Kidney (tissue), 14 donors: ENCODE measurements around the gene FAM83E. TPM values are rescaled to one million over a fixed set of nuclear protein-coding genes. Genes with fewer than 3 reads are reported as not detected.

Experiments
- DNase-seq, 5 donors: peaks; one replicate each; pipeline ENCODE4 v3.0.0-alpha.2; 2013 to 2020
- FAIRE-seq: peaks from 2 replicates; lab custom pipeline; 2012; peaks lifted over from hg19 to GRCh38; lab: Jason Lieb, UNC
- H3K27ac ChIP-seq, 2 donors: one replicate each; pipeline ENCODE4 v1.7.0; 2013; ENCODE audit warnings: low read depth in 2 of 2, low read length in 2 of 2, inconsistent platforms in 1 of 2
- H3K27me3 ChIP-seq: one replicate; pipeline ENCODE4 v1.7.1; 2013; ENCODE audit warnings: low read length, inconsistent platforms; ENCODE audit not compliant: control insufficient read depth, insufficient read depth
- H3K36me3 ChIP-seq, 3 donors: one replicate each; pipeline versions ENCODE4 v1.7.0 to v1.7.1; 2013; ENCODE audit warnings: low read length in 3 of 3, control low read depth in 1 of 3, inconsistent platforms in 1 of 3; ENCODE audit not compliant: insufficient read depth in 3 of 3, control insufficient read depth in 2 of 3
- H3K4me1 ChIP-seq, 3 donors: one replicate each; pipeline versions ENCODE4 v1.7.0 to v1.7.1; 2013; ENCODE audit warnings: low read length in 3 of 3, inconsistent platforms in 1 of 3, low read depth in 1 of 3; ENCODE audit not compliant: control insufficient read depth in 2 of 3, insufficient read depth in 2 of 3
- H3K4me3 ChIP-seq, 3 donors: one replicate each; pipeline versions ENCODE4 v1.7.0 to v1.8.1; 2013; ENCODE audit warnings: low read length in 3 of 3, control low read depth in 1 of 3, inconsistent platforms in 1 of 3
- H3K9ac ChIP-seq, 3 donors: one replicate each; pipeline versions ENCODE4 v1.7.0 to v1.7.1; 2013; ENCODE audit warnings: low read length in 3 of 3, control low read depth in 1 of 3, inconsistent platforms in 1 of 3
- H3K9me3 ChIP-seq, 3 donors: one replicate each; pipeline versions ENCODE4 v1.7.0 to v1.7.1; 2013; ENCODE audit warnings: low read length in 3 of 3, control low read depth in 1 of 3, inconsistent platforms in 1 of 3; ENCODE audit not compliant: control insufficient read depth in 2 of 3, insufficient read depth in 1 of 3
- CTCF ChIP-seq: IDR thresholded peaks from 3 replicates; pipeline ENCODE4 v1.5.1; 2012; ENCODE audit warnings: mild to moderate bottlenecking, moderate library complexity, borderline replicate concordance; ENCODE audit not compliant: insufficient read depth; ENCODE audit errors: extremely low read depth
- intact Hi-C: fragments of 100-400 bp; cut with DNase I; formaldehyde crosslinking; loops from one replicate; pipeline ENCODE4 v1.11.1; 2022
- polyA plus RNA-seq: library from polyadenylated mRNA; stranded (reverse); fragments of 350-450 nt; fragmentation: Illumina TruSeq; extraction: RNeasy Lipid Tissue Mini Kit (QIAGEN cat#74804); gene quantifications from one replicate; pipeline ENCODE4 v1.2.3, GENCODE V29; 2014; ENCODE audit warnings: low read depth, low replicate concordance; ENCODE audit not compliant: insufficient read depth
- total RNA-seq: library from RNA; stranded (reverse); fragmentation: NEBNext Ultra II Directional; extraction: Animal tissue kit (Norgen Biotek cat#: 25700); gene quantifications from one replicate; pipeline ENCODE4 v1.2.1, GENCODE V29; 2021
- donor health status: control.
- donor health status: control.
- donor health status: control.
- donor health status: control.
- donor health status: control.
- donor health status: DM: yes; HTN: yes; CAD: no.
- donor health status: Normal renal cell carcinoma (clear cell type).

The FAM83E gene
- total and polyA plus RNA-seq, 2 donors from 2014 or later: 0.41 to 15.9 TPM

GRCh38 chr19:48609571-48610108 is 5.2 kb downstream of the FAM83E start:
- H3K27ac ChIP-seq: no peak overlapping the region
- intact Hi-C loops: no loop called here
- H3K4me1 ChIP-seq: no peaks in the 10 kb centered on the region
- no peaks in the 10 kb centered on the region for H3K36me3 ChIP-seq
- no peak overlapping the region for H3K4me3 ChIP-seq
- no peaks in the 10 kb centered on the region for H3K27me3 ChIP-seq
- no peak for FAIRE-seq
- DNase-seq: no peak
- no peak for TF ChIP-seq CTCF
- H3K9ac ChIP-seq: no peak overlapping the region
- H3K9me3 ChIP-seq: no peaks in the 10 kb centered on the region

- no peak overlapping the region for H3K9ac ChIP-seq
- H3K27me3 ChIP-seq: no peaks in the 10 kb centered on the region
- no peak for FAIRE-seq
- H3K27ac ChIP-seq: no peak overlapping the region
- peak; percentile 10 for TF ChIP-seq CTCF
- no peaks in the 10 kb centered on the region for H3K9me3 ChIP-seq
- H3K4me3 ChIP-seq: no peak overlapping the region
- DNase-seq: peak in 1 of 5 donors; percentile 67
- intact Hi-C loops: no loop called here
- H3K4me1 ChIP-seq: no peaks in the 10 kb centered on the region
- H3K36me3 ChIP-seq: no peaks in the 10 kb centered on the region
Measured at GRCh38 chr19:48608798-48609263, 6.0 kb downstream of the FAM83E start.

GRCh38 chr19:48607359-48607755 is 7.5 kb downstream of the FAM83E start:
- Histone ChIP-seq H3K4me1 (no peaks in the 10 kb centered on the region), H3K9me3 (no peaks in the 10 kb centered on the region), H3K9ac (no peak overlapping the region), H3K36me3 (no peaks in the 10 kb centered on the region), H3K4me3 (no peak overlapping the region), H3K27me3 (no peaks in the 10 kb centered on the region), H3K27ac (no peak overlapping the region)
- intact Hi-C loops: no loop called here
- DNase-seq: no peak
- no peak for FAIRE-seq
- TF ChIP-seq CTCF: no peak
